ENCODE measurements around the gene SORL1.

The SORL1 gene

GRCh38 chr11:121467471-121467870 lies 15.4 kb downstream of the SORL1 start:
- Histone ChIP-seq H3K4me2 (ENCODE audit: low read depth, low read length, poor library complexity, severe bottlenecking) (no peak overlapping the region), H2AFZ (ENCODE audit: low read length) (no peak overlapping the region), H3K79me2 (ENCODE audit: insufficient read depth, low read length) (peaks cover 99% of the 10 kb centered on the region), H4K20me1 (ENCODE audit: insufficient read depth, low read length, poor library complexity, severe bottlenecking) (peaks cover 34% of the 10 kb centered on the region), H3K4me1 (ENCODE audit: insufficient read depth, low read length, poor library complexity, severe bottlenecking) (peaks cover 48% of the 10 kb centered on the region), H3K9ac (ENCODE audit: low read depth, low read length, poor library complexity, severe bottlenecking) (no peak overlapping the region), H3K9me3 (ENCODE audit: insufficient read depth, low read depth, low read length) (no peaks in the 10 kb centered on the region), H3K36me3 (ENCODE audit: insufficient read depth, low read length) (peaks cover 30% of the 10 kb centered on the region; the same call in 1 of the 2 replicates), H3K9me2 (replicated peaks; ENCODE audit: low read depth, low read length) (no peaks in the 10 kb centered on the region), H3K4me3 (ENCODE audit: low read length, poor library complexity, severe bottlenecking) (no peak overlapping the region), H3K27me3 (ENCODE audit: insufficient read depth, low read length, poor library complexity, severe bottlenecking) (no peaks in the 10 kb centered on the region), H3F3A (ENCODE audit: low read depth) (no peaks in the 10 kb centered on the region)
- TF ChIP-seq EZH2phosphoT487 (IDR thresholded peaks at IDR 0.05; ENCODE audit: borderline replicate concordance) = no peak
- TF ChIP-seq, protein P1, sequence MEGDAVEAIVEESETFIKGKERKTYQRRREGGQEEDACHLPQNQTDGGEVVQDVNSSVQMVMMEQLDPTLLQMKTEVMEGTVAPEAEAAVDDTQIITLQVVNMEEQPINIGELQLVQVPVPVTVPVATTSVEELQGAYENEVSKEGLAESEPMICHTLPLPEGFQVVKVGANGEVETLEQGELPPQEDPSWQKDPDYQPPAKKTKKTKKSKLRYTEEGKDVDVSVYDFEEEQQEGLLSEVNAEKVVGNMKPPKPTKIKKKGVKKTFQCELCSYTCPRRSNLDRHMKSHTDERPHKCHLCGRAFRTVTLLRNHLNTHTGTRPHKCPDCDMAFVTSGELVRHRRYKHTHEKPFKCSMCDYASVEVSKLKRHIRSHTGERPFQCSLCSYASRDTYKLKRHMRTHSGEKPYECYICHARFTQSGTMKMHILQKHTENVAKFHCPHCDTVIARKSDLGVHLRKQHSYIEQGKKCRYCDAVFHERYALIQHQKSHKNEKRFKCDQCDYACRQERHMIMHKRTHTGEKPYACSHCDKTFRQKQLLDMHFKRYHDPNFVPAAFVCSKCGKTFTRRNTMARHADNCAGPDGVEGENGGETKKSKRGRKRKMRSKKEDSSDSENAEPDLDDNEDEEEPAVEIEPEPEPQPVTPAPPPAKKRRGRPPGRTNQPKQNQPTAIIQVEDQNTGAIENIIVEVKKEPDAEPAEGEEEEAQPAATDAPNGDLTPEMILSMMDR (conservative IDR thresholded peaks at IDR 0.05; ENCODE audit: low read length) = no peak

- Histone ChIP-seq H3F3A (ENCODE audit: low read depth) (no peaks in the 10 kb centered on the region), H3K4me2 (ENCODE audit: low read depth, low read length, poor library complexity, severe bottlenecking) (no peak overlapping the region), H3K9me3 (ENCODE audit: insufficient read depth, low read depth, low read length) (no peaks in the 10 kb centered on the region), H3K79me2 (ENCODE audit: insufficient read depth, low read length) (peaks cover 97% of the 10 kb centered on the region), H3K4me1 (ENCODE audit: insufficient read depth, low read length, poor library complexity, severe bottlenecking) (peaks cover 43% of the 10 kb centered on the region), H2AFZ (ENCODE audit: low read length) (no peak overlapping the region), H4K20me1 (ENCODE audit: insufficient read depth, low read length, poor library complexity, severe bottlenecking) (peaks cover 31% of the 10 kb centered on the region), H3K9ac (ENCODE audit: low read depth, low read length, poor library complexity, severe bottlenecking) (no peak overlapping the region), H3K36me3 (ENCODE audit: insufficient read depth, low read length) (peaks cover 31% of the 10 kb centered on the region; the same call in 1 of the 2 replicates), H3K9me2 (replicated peaks; ENCODE audit: low read depth, low read length) (no peaks in the 10 kb centered on the region), H3K4me3 (ENCODE audit: low read length, poor library complexity, severe bottlenecking) (no peak overlapping the region), H3K27me3 (ENCODE audit: insufficient read depth, low read length, poor library complexity, severe bottlenecking) (no peaks in the 10 kb centered on the region)
- no peak for TF ChIP-seq EZH2phosphoT487 (IDR thresholded peaks at IDR 0.05; ENCODE audit: borderline replicate concordance)
- TF ChIP-seq, protein P1 (conservative IDR thresholded peaks at IDR 0.05; ENCODE audit: low read length) = no peak
Observed at GRCh38 chr11:121467965-121468364, 15.9 kb downstream of the SORL1 start.

DNA sequence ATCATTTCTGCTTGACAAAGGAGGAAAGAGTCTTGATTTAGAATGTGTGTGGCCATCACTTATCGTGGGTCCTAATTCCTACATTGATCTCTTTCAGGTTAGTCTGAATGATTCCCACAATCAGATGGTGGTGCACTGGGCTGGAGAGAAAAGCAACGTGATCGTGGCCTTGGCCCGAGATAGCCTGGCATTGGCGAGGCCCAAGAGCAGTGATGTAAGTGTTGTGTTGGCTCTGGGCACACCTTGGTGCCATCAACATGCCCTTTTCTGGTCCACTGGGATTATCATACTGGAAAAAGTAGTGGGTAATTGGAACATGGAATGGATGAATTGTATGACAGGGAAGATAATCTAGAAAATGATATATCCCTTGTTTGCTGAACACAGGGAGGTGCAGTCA lies 17.8 kb downstream of the SORL1 start:
- H3K27me3 ChIP-seq (ENCODE audit: insufficient read depth, low read length, poor library complexity, severe bottlenecking) = no peaks in the 10 kb centered on the region
- H3K4me1 ChIP-seq (ENCODE audit: insufficient read depth, low read length, poor library complexity, severe bottlenecking) = peaks cover 24% of the 10 kb centered on the region
- H3F3A ChIP-seq (ENCODE audit: low read depth) = no peaks in the 10 kb centered on the region
- TF ChIP-seq EZH2phosphoT487 (IDR thresholded peaks at IDR 0.05; ENCODE audit: borderline replicate concordance) = no peak
- TF ChIP-seq, protein P1 (conservative IDR thresholded peaks at IDR 0.05; ENCODE audit: low read length) = no peak
- peaks cover 84% of the 10 kb centered on the region for H3K79me2 ChIP-seq (ENCODE audit: insufficient read depth, low read length)
- H4K20me1 ChIP-seq (ENCODE audit: insufficient read depth, low read length, poor library complexity, severe bottlenecking) = peaks cover 20% of the 10 kb centered on the region
- no peak overlapping the region for H3K4me3 ChIP-seq (ENCODE audit: low read length, poor library complexity, severe bottlenecking)
- H3K9ac ChIP-seq (ENCODE audit: low read depth, low read length, poor library complexity, severe bottlenecking) = no peak overlapping the region
- H2AFZ ChIP-seq (ENCODE audit: low read length) = no peak overlapping the region
- H3K9me3 ChIP-seq (ENCODE audit: insufficient read depth, low read depth, low read length) = no peaks in the 10 kb centered on the region
- H3K36me3 ChIP-seq (ENCODE audit: insufficient read depth, low read length) = peaks cover 50% of the 10 kb centered on the region; the same call in 1 of the 2 replicates
- H3K4me2 ChIP-seq (ENCODE audit: low read depth, low read length, poor library complexity, severe bottlenecking) = no peak overlapping the region
- no peaks in the 10 kb centered on the region for H3K9me2 ChIP-seq (replicated peaks; ENCODE audit: low read depth, low read length)

All from Loucy (cell line).